Colon (tissue), 2 donors: Measurements from ENCODE around the gene HIGD2A.

Experiments used
- FAIRE-seq: peaks from 2 replicates; lab custom pipeline; 2012; peaks lifted over from hg19 to GRCh38; lab: Jason Lieb, UNC
- donor health status: control.
- donor health status: control.

Gene HIGD2A

GRCh38 chr5:176415952-176416924 lies 27.7 kb downstream of the HIGD2A start, which contains the start of gene CLTB:
Gene CLTB (minus strand): TSS chr5:176416539. CDS start chr5:176416363, 176 bp downstream.
- FAIRE-seq: no peak

- no peak for FAIRE-seq
Measured at GRCh38 chr5:176416965-176417364, 28.4 kb downstream of the HIGD2A start.

- no peak for FAIRE-seq
Measured at GRCh38 chr5:176418251-176418650, 29.7 kb downstream of the HIGD2A start.

- no peak for FAIRE-seq
Measured at GRCh38 chr5:176420086-176420485, 31.5 kb downstream of the HIGD2A start.

GRCh38 chr5:176420972-176421544 lies 32.5 kb downstream of the HIGD2A start:
- FAIRE-seq: no peak

GRCh38 chr5:176424181-176424580 lies 35.6 kb downstream of the HIGD2A start:
- no peak for FAIRE-seq

- no peak for FAIRE-seq
Measured at GRCh38 chr5:176425138-176425537, 36.6 kb downstream of the HIGD2A start.

- FAIRE-seq: no peak
Measured at GRCh38 chr5:176425791-176426190, 37.2 kb downstream of the HIGD2A start.

GRCh38 chr5:176426876-176427275 lies 38.3 kb downstream of the HIGD2A start:
- no peak for FAIRE-seq

GRCh38 chr5:176427971-176428370 lies 39.4 kb downstream of the HIGD2A start:
- no peak for FAIRE-seq

GRCh38 chr5:176429972-176430371 lies 41.4 kb downstream of the HIGD2A start:
- FAIRE-seq: no peak

- no peak for FAIRE-seq
Measured at GRCh38 chr5:176432707-176433106, 44.2 kb downstream of the HIGD2A start.

- FAIRE-seq: no peak
Measured at GRCh38 chr5:176436656-176437055, 48.1 kb downstream of the HIGD2A start.

GRCh38 chr5:176438959-176439757 lies 50.6 kb downstream of the HIGD2A start:
- no peak for FAIRE-seq
